Measurements from ENCODE around the gene CEP63.
A peak's percentile ranks its signal among the peaks of the same experiment; 100 is the strongest.

CEP63 gene

GRCh38 chr3:134525293-134525692, 39.4 kb downstream of the CEP63 start:
- CTCF ChIA-PET = interaction anchor here (0.7 to 2.1 kb wide), 2 partner anchors 9 to 30 kb away, joined by 3 to 4 read pairs; no protein-coding TSS in a partner anchor
- H3K27me3 ChIP-seq (replicated peaks in 2 of 5; ENCODE audit: control insufficient read depth in 4 of 5, insufficient read depth in 5 of 5, low read length in 4 of 5) = no peaks in the 10 kb centered on the region
- H3K4me3 ChIP-seq (ENCODE audit: control insufficient read depth in 1 of 7, extremely low read depth in 1 of 7, insufficient read depth in 4 of 7, low read depth in 2 of 7, low read length in 6 of 7) = no peak overlapping the region
- H3K9me3 ChIP-seq (ENCODE audit: control extremely low read depth in 1 of 5, control insufficient read depth in 4 of 5, insufficient read depth in 2 of 5, low read depth in 1 of 5, low read length in 4 of 5) = peaks cover 11 to 49% (median 25%) of the 10 kb centered on the region in 5 experiments
- H3K4me1 ChIP-seq (ENCODE audit: control extremely low read depth in 1 of 4, control insufficient read depth in 4 of 4, insufficient read depth in 4 of 4, low read length in 3 of 4) = no peaks in the 10 kb centered on the region
- H3K27ac ChIP-seq (ENCODE audit: insufficient read depth in 1 of 2, low read depth in 1 of 2, low read length in 2 of 2, poor library complexity in 1 of 2, severe bottlenecking in 2 of 2) = no peak overlapping the region
- POLR2A ChIA-PET = no interaction called here
- peak in 2 of 3 donors; percentile 17 to 33 for DNase-seq
- H3K36me3 ChIP-seq (ENCODE audit: control insufficient read depth in 4 of 4, insufficient read depth in 4 of 4, low read length in 3 of 4) = peaks cover 7 to 28% (median 10%) of the 10 kb centered on the region in 4 experiments

- no peak for DNase-seq
- ChIA-PET POLR2A (no interaction called here), CTCF (no interaction called here)
- Histone ChIP-seq H3K36me3 (ENCODE audit: control insufficient read depth in 4 of 4, insufficient read depth in 4 of 4, low read length in 3 of 4) (peaks cover 5 to 24% (median 10%) of the 10 kb centered on the region in 4 experiments), H3K4me3 (ENCODE audit: control insufficient read depth in 1 of 7, extremely low read depth in 1 of 7, insufficient read depth in 4 of 7, low read depth in 2 of 7, low read length in 6 of 7) (no peak overlapping the region), H3K27ac (ENCODE audit: insufficient read depth in 1 of 2, low read depth in 1 of 2, low read length in 2 of 2, poor library complexity in 1 of 2, severe bottlenecking in 2 of 2) (no peak overlapping the region), H3K27me3 (replicated peaks in 2 of 5; ENCODE audit: control insufficient read depth in 4 of 5, insufficient read depth in 5 of 5, low read length in 4 of 5) (no peaks in the 10 kb centered on the region), H3K4me1 (ENCODE audit: control extremely low read depth in 1 of 4, control insufficient read depth in 4 of 4, insufficient read depth in 4 of 4, low read length in 3 of 4) (no peaks in the 10 kb centered on the region), H3K9me3 (ENCODE audit: control extremely low read depth in 1 of 5, control insufficient read depth in 4 of 5, insufficient read depth in 2 of 5, low read depth in 1 of 5, low read length in 4 of 5) (peaks cover 8 to 45% (median 24%) of the 10 kb centered on the region in 5 experiments)
- no CpG with 5 or more reads among the region's 1 CpG for WGBS (ENCODE audit: insufficient coverage)
Measured at GRCh38 chr3:134526319-134526718, 40.5 kb downstream of the CEP63 start.

- Histone ChIP-seq H3K9me3 (ENCODE audit: control extremely low read depth in 1 of 5, control insufficient read depth in 4 of 5, insufficient read depth in 2 of 5, low read depth in 1 of 5, low read length in 4 of 5) (peaks cover 6 to 45% (median 18%) of the 10 kb centered on the region in 5 experiments), H3K4me3 (ENCODE audit: control insufficient read depth in 1 of 7, extremely low read depth in 1 of 7, insufficient read depth in 4 of 7, low read depth in 2 of 7, low read length in 6 of 7) (no peak overlapping the region), H3K4me1 (ENCODE audit: control extremely low read depth in 1 of 4, control insufficient read depth in 4 of 4, insufficient read depth in 4 of 4, low read length in 3 of 4) (no peaks in the 10 kb centered on the region), H3K36me3 (ENCODE audit: control insufficient read depth in 4 of 4, insufficient read depth in 4 of 4, low read length in 3 of 4) (peaks cover 1 to 21% (median 10%) of the 10 kb centered on the region in 4 experiments), H3K27ac (ENCODE audit: insufficient read depth in 1 of 2, low read depth in 1 of 2, low read length in 2 of 2, poor library complexity in 1 of 2, severe bottlenecking in 2 of 2) (no peak overlapping the region), H3K27me3 (replicated peaks in 2 of 5; ENCODE audit: control insufficient read depth in 4 of 5, insufficient read depth in 5 of 5, low read length in 4 of 5) (no peaks in the 10 kb centered on the region)
- ChIA-PET POLR2A (no interaction called here), CTCF (interaction anchor here (1.3 kb wide), 1 partner anchor 115 kb away, joined by 4 read pairs; no protein-coding TSS in a partner anchor)
- WGBS (ENCODE audit: insufficient coverage) = 100% methylated on average over 4 of the region's 4 CpGs
- DNase-seq = no peak
Measured at GRCh38 chr3:134527037-134527436, 41.2 kb downstream of the CEP63 start.

GRCh38 chr3:134527538-134528186, 41.8 kb downstream of the CEP63 start:
- POLR2A ChIA-PET = no interaction called here

GRCh38 chr3:134533493-134533892, 47.6 kb downstream of the CEP63 start:
- Histone ChIP-seq H3K36me3 (ENCODE audit: control insufficient read depth in 4 of 4, insufficient read depth in 4 of 4, low read length in 3 of 4) (peaks cover 17 to 30% (median 19%) of the 10 kb centered on the region in 4 experiments), H3K9me3 (ENCODE audit: control extremely low read depth in 1 of 5, control insufficient read depth in 4 of 5, insufficient read depth in 2 of 5, low read depth in 1 of 5, low read length in 4 of 5) (no peaks in the 10 kb centered on the region), H3K27me3 (replicated peaks in 2 of 5; ENCODE audit: control insufficient read depth in 4 of 5, insufficient read depth in 5 of 5, low read length in 4 of 5) (no peaks in the 10 kb centered on the region), H3K4me1 (ENCODE audit: control extremely low read depth in 1 of 4, control insufficient read depth in 4 of 4, insufficient read depth in 4 of 4, low read length in 3 of 4) (peaks cover 0 to 11% (median 0%) of the 10 kb centered on the region in 4 experiments), H3K4me3 (ENCODE audit: control insufficient read depth in 1 of 7, extremely low read depth in 1 of 7, insufficient read depth in 4 of 7, low read depth in 2 of 7, low read length in 6 of 7) (no peak overlapping the region), H3K27ac (ENCODE audit: insufficient read depth in 1 of 2, low read depth in 1 of 2, low read length in 2 of 2, poor library complexity in 1 of 2, severe bottlenecking in 2 of 2) (no peak overlapping the region)
- WGBS (ENCODE audit: insufficient coverage) = 90% methylated on average over 1 of the region's 1 CpG
- ChIA-PET POLR2A (no interaction called here), CTCF (interaction anchor here (0.9 to 1.6 kb wide), 3 partner anchors 9 to 12 kb away, joined by 3 to 5 read pairs (median 4); no protein-coding TSS in a partner anchor)
- no peak for DNase-seq

More at GRCh38 chr3:134527538-134528186, 41.8 kb downstream of the CEP63 start:
- peaks cover 0 to 18% (median 8%) of the 10 kb centered on the region in 4 experiments for H3K36me3 ChIP-seq (ENCODE audit: control insufficient read depth in 4 of 4, insufficient read depth in 4 of 4, low read length in 3 of 4)
- no peak for DNase-seq
- H3K4me3 ChIP-seq (ENCODE audit: control insufficient read depth in 1 of 7, extremely low read depth in 1 of 7, insufficient read depth in 4 of 7, low read depth in 2 of 7, low read length in 6 of 7) = no peak overlapping the region
- H3K4me1 ChIP-seq (ENCODE audit: control extremely low read depth in 1 of 4, control insufficient read depth in 4 of 4, insufficient read depth in 4 of 4, low read length in 3 of 4) = no peaks in the 10 kb centered on the region
- WGBS (ENCODE audit: insufficient coverage) = 100% methylated on average over 7 of the region's 7 CpGs
- no peaks in the 10 kb centered on the region for H3K27me3 ChIP-seq (replicated peaks in 2 of 5; ENCODE audit: control insufficient read depth in 4 of 5, insufficient read depth in 5 of 5, low read length in 4 of 5)
- H3K9me3 ChIP-seq (ENCODE audit: control extremely low read depth in 1 of 5, control insufficient read depth in 4 of 5, insufficient read depth in 2 of 5, low read depth in 1 of 5, low read length in 4 of 5) = peaks cover 4 to 42% (median 16%) of the 10 kb centered on the region in 5 experiments
- H3K27ac ChIP-seq (ENCODE audit: insufficient read depth in 1 of 2, low read depth in 1 of 2, low read length in 2 of 2, poor library complexity in 1 of 2, severe bottlenecking in 2 of 2) = no peak overlapping the region
- CTCF ChIA-PET = interaction anchor here (1.3 kb wide), 1 partner anchor 115 kb away, joined by 4 read pairs; no protein-coding TSS in a partner anchor

GRCh38 chr3:134535186-134535970, 49.5 kb downstream of the CEP63 start:
- H3K36me3 ChIP-seq (ENCODE audit: control insufficient read depth in 4 of 4, insufficient read depth in 4 of 4, low read length in 3 of 4) = peaks cover 19 to 37% (median 20%) of the 10 kb centered on the region in 4 experiments
- 92% methylated on average over 4 of the region's 4 CpGs for WGBS (ENCODE audit: insufficient coverage)
- H3K4me3 ChIP-seq (ENCODE audit: control insufficient read depth in 1 of 7, extremely low read depth in 1 of 7, insufficient read depth in 4 of 7, low read depth in 2 of 7, low read length in 6 of 7) = no peak overlapping the region
- no peaks in the 10 kb centered on the region for H3K27me3 ChIP-seq (replicated peaks in 2 of 5; ENCODE audit: control insufficient read depth in 4 of 5, insufficient read depth in 5 of 5, low read length in 4 of 5)
- POLR2A ChIA-PET = no interaction called here
- H3K9me3 ChIP-seq (ENCODE audit: control extremely low read depth in 1 of 5, control insufficient read depth in 4 of 5, insufficient read depth in 2 of 5, low read depth in 1 of 5, low read length in 4 of 5) = no peaks in the 10 kb centered on the region
- CTCF ChIA-PET = no interaction called here
- peak; percentile 8 to 46 (median 36) for DNase-seq
- H3K4me1 ChIP-seq (ENCODE audit: control extremely low read depth in 1 of 4, control insufficient read depth in 4 of 4, insufficient read depth in 4 of 4, low read length in 3 of 4) = peaks cover 0 to 11% (median 0%) of the 10 kb centered on the region in 4 experiments
- no peak overlapping the region for H3K27ac ChIP-seq (ENCODE audit: insufficient read depth in 1 of 2, low read depth in 1 of 2, low read length in 2 of 2, poor library complexity in 1 of 2, severe bottlenecking in 2 of 2)

GRCh38 chr3:134536781-134537180, 50.9 kb downstream of the CEP63 start:
- no peak overlapping the region for H3K4me3 ChIP-seq (ENCODE audit: control insufficient read depth in 1 of 7, extremely low read depth in 1 of 7, insufficient read depth in 4 of 7, low read depth in 2 of 7, low read length in 6 of 7)
- no peak for DNase-seq
- peaks cover 19 to 37% (median 21%) of the 10 kb centered on the region in 4 experiments for H3K36me3 ChIP-seq (ENCODE audit: control insufficient read depth in 4 of 4, insufficient read depth in 4 of 4, low read length in 3 of 4)
- no peaks in the 10 kb centered on the region for H3K27me3 ChIP-seq (replicated peaks in 2 of 5; ENCODE audit: control insufficient read depth in 4 of 5, insufficient read depth in 5 of 5, low read length in 4 of 5)
- WGBS (ENCODE audit: insufficient coverage) = 96% methylated on average over 5 of the region's 5 CpGs
- CTCF ChIA-PET = no interaction called here
- peaks cover 0 to 11% (median 0%) of the 10 kb centered on the region in 4 experiments for H3K4me1 ChIP-seq (ENCODE audit: control extremely low read depth in 1 of 4, control insufficient read depth in 4 of 4, insufficient read depth in 4 of 4, low read length in 3 of 4)
- no peak overlapping the region for H3K27ac ChIP-seq (ENCODE audit: insufficient read depth in 1 of 2, low read depth in 1 of 2, low read length in 2 of 2, poor library complexity in 1 of 2, severe bottlenecking in 2 of 2)
- POLR2A ChIA-PET = no interaction called here
- no peaks in the 10 kb centered on the region for H3K9me3 ChIP-seq (ENCODE audit: control extremely low read depth in 1 of 5, control insufficient read depth in 4 of 5, insufficient read depth in 2 of 5, low read depth in 1 of 5, low read length in 4 of 5)
